ENCODE results near the gene MAP2K3. TPM values are rescaled to one million over a fixed set of nuclear protein-coding genes. Genes with fewer than 3 reads are reported as not detected.
"Not testable (repeated sequence)": the region's sequence is repeated elsewhere in the genome, so short reads cannot be mapped to it uniquely, and the experiment has no call there.

MAP2K3 gene
- total and polyA plus RNA-seq, 11 donors: 29.4 to 170 (median 54.4) TPM

DNA sequence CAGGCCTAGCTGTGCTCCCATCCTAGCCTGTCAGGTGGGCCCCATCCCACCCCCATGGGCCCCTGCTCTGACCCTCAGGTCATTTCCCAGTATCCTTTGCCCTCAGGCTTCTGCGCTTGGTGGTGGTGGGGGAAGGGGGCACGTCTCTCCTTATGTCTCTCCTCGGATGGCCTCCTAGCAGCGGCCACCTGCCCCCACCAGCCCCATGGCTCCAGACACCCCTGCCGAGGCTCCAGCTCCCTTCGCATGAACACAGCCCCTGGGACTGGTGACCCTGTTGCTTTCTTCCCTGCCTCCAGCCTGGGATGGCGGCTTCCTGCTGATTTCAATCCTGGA, 64.4 kb downstream of the MAP2K3 start:
- H3K4me1 ChIP-seq; ATAC-seq; H3K4me3 ChIP-seq; H3K27me3 ChIP-seq; intact Hi-C loops (cut with DNase I); H3K27ac ChIP-seq; H3K36me3 ChIP-seq; H3K9me3 ChIP-seq: not testable (repeated sequence)
- peak in 1 of 5 donors; percentile 29 for DNase-seq
- 70 to 78% (median 73%) methylated on average over 2 to 5 of the region's 7 CpGs for WGBS, 4 donors

DNA sequence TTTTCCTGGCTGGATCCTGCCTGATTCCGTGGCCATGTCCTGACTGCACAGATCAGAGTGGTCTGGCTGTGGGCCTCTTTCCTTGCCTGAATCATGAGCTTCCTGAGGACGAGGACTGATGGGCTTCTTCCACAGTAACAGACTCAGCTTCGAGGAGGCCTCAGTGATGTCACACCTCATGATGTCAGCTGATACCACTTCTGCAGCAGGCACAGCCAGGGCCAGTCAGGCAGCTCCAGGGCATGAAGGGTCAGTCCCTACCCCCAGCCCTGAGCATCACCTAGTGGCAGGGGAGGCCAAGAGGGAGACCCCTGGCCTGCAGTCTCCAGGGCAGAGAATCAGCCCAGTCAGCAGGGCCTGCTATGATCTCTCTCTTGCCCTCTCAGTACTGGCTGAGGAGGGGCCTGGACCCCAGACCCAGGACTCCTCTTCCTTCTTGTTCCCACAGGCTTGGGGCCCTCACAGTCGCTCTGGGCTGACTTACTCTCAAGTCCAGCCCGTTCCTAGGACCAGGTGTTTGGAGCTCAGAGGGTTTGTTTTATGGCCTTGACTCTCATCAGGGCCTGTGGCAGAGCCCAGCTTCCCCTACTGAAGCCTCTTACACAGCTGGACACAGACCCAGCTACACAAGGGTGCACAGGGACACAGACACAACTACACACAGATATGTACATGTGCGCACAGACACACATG, 65.0 kb downstream of the MAP2K3 start:
- H3K4me3 ChIP-seq; intact Hi-C loops (cut with DNase I); H3K27me3 ChIP-seq; H3K9me3 ChIP-seq; H3K27ac ChIP-seq; H3K36me3 ChIP-seq; ATAC-seq; H3K4me1 ChIP-seq: not testable (repeated sequence)
- 69 to 80% (median 76%) methylated on average over 4 to 5 of the region's 6 CpGs for WGBS, 4 donors
- peak in 1 of 5 donors; percentile 14 for DNase-seq

DNA sequence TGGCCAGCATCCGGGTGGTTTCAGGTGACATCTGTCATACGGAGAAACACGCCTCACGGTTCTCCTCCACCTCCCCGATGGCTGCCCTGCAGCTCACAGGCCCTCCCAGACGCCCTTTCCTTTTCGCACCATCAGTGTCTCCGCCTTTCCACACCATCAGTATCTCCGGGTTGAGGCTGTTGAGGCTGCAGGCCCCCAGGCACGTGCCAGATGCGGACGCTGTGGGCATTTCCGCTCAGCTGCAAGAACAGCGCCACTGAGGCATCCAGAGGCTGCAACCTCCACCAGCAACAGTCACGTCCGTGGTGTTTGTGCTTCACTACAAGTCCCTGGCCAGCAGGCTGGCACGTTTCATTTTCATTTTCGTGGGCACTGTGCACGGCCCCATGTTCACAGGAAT, 66.0 kb downstream of the MAP2K3 start:
- H3K27ac ChIP-seq; H3K9me3 ChIP-seq; ATAC-seq; intact Hi-C loops (cut with DNase I); H3K27me3 ChIP-seq; H3K4me3 ChIP-seq; H3K36me3 ChIP-seq; H3K4me1 ChIP-seq: not testable (repeated sequence)
- DNase-seq: peak in 1 of 5 donors; percentile 19
- WGBS, 4 donors: 87 to 94% (median 90%) methylated on average over 15 to 19 of the region's 19 CpGs

DNA sequence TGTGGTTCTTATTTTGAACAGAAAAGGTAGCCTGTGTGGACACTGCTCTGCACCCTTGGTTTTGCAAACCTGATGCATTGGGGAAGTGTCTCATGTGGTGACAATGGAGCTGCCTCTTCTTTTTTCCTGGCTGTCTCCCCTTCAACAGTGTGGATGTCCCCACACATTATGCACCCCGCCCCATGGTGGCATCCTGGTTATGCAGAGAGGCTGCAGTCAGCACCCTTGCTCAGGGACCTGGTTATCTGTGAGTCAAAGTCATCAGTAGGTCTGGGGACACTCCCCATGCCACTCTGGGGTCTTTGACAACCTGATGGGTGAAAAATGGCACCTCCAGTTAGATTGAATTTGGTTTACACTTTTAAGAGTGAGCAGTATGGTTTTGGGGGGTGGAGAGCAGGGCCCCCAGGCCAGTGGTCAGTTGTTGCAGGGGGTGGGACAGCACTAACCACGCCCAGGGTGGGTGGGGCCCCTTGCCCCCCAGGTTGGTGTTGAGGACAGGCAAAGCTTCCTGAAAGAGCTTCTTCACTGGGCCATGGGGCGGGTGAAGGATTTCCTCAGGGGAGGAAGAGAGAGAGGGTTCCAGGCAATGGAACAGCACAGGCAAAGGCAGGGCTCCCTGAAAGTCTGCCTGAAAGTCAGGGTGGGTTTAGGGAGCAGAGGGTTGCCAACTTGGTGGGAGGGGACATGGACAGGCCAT, 67.0 kb downstream of the MAP2K3 start:
- DNase-seq: peak in 1 of 5 donors; percentile 43

DNA sequence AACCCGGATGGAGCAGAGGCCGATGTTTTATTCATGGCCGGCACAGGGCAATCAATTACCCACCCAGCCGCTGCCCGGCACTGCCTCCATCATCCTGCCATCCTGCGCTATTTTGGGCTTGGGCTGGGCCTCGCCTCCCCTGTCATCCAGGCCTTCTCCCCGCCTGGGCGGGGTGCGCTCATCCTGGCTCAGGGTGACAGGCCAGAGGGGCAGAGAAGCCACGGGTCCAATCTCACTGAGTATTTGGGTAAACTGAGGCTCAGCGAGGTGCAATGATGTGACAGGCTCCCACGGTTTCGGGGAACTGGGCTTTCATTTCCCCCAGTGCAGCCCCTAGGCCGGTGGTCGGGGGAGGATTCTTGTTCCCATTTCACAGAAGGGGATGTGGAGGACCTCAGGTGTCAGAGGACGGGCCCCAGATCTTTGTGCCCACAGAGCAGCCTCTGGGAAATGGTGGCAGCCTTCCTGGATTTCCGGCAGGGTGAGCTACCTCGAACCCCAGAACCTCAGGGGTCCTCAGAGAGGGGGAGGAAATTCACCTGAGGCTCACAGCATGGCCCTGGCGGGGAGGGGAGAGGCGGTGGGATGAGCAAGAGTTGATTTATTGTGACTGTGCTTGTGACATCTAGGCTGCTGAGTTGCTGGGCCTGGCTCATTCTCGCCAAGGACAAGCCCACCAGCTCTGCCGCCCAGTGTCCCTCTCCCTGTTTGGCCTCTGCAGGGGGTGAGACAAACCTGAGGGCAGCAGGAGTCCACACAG, 67.9 kb downstream of the MAP2K3 start:
- ATAC-seq (peak in 2 of 4 donors; percentile 22 to 51), DNase-seq (peak in 2 of 5 donors; percentile 19 to 40)
- TF ChIP-seq POLR2A (IDR thresholded peaks at IDR 0.05): no peak
- TF ChIP-seq, protein P1, sequence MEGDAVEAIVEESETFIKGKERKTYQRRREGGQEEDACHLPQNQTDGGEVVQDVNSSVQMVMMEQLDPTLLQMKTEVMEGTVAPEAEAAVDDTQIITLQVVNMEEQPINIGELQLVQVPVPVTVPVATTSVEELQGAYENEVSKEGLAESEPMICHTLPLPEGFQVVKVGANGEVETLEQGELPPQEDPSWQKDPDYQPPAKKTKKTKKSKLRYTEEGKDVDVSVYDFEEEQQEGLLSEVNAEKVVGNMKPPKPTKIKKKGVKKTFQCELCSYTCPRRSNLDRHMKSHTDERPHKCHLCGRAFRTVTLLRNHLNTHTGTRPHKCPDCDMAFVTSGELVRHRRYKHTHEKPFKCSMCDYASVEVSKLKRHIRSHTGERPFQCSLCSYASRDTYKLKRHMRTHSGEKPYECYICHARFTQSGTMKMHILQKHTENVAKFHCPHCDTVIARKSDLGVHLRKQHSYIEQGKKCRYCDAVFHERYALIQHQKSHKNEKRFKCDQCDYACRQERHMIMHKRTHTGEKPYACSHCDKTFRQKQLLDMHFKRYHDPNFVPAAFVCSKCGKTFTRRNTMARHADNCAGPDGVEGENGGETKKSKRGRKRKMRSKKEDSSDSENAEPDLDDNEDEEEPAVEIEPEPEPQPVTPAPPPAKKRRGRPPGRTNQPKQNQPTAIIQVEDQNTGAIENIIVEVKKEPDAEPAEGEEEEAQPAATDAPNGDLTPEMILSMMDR (IDR thresholded peaks at IDR 0.05): no peak
- Histone ChIP-seq H3K4me1 (peaks cover 0 to 4% (median 0%) of the 10 kb centered on the region in 12 donors), H3K4me3 (no peak overlapping the region), H3K9me3 (no peaks in the 10 kb centered on the region), H3K27me3 (no peaks in the 10 kb centered on the region), H3K36me3 (no peaks in the 10 kb centered on the region), H3K27ac (no peak overlapping the region)
- 83 to 86% (median 84%) methylated on average over 14 to 23 of the region's 23 CpGs for WGBS, 4 donors
- intact Hi-C loops (cut with DNase I): no loop called here

More for the DNA sequence above, 67.0 kb downstream of the MAP2K3 start:
- Histone ChIP-seq H3K4me3 (no peak overlapping the region), H3K4me1 (peaks cover 0 to 7% (median 2%) of the 10 kb centered on the region in 12 donors), H3K27me3 (no peaks in the 10 kb centered on the region), H3K9me3 (no peaks in the 10 kb centered on the region), H3K27ac (no peak overlapping the region), H3K36me3 (no peaks in the 10 kb centered on the region)
- 69 to 85% (median 75%) methylated on average over 2 to 3 of the region's 3 CpGs for WGBS, 4 donors
- no peak for TF ChIP-seq POLR2A (IDR thresholded peaks at IDR 0.05)
- TF ChIP-seq, protein P1 (IDR thresholded peaks at IDR 0.05): no peak
- ATAC-seq: no peak
- intact Hi-C loops (cut with DNase I): no loop called here
